ENCODE results near the gene RPL12.

RPL12 gene

DNA sequence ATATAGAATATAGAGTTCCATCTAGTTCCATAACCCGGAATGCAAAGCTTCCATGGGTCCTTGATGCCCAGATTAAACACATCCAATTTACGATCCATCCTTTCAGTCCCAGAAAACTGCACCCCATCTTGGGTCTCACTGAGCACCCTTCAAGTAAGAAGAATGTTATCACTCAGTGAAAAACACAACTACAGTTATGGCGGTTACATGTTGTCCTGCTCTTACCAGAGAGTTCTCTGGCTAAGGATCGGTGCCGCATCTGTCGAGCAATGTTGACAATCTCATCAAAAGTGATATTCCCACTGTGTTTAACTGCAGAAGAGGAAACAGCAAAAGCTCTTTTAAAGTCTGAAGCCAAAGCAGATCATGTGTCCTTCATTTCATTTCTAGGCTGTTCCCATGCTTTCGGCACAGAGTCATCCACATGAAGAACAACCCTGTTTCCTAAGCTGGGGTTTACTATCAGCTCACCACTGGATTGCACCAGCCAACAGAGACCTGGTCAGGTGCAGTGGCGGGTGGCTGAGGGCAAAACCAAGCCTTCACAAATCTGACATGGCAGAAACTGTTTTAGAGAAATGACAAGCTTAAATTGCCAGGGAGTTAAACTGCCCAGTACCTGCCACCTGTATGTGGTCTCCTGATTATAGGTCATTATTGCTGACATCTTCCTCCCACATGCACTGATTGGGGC lies 2.9 kb downstream of the RPL12 start:
- no peaks in the 10 kb centered on the region for H3K27me3 ChIP-seq (replicated peaks; ENCODE audit: control insufficient read depth, insufficient read depth, low read length)
- H3K4me3 ChIP-seq (ENCODE audit: low read length): peak overlapping the region; percentile 85
- H3K9me3 ChIP-seq (ENCODE audit: control insufficient read depth, low read length): peaks cover 16% of the 10 kb centered on the region
- H3K4me1 ChIP-seq (ENCODE audit: control insufficient read depth, insufficient read depth, low read length): peaks cover 36% of the 10 kb centered on the region
- peaks cover 62% of the 10 kb centered on the region for H3K36me3 ChIP-seq (ENCODE audit: control insufficient read depth, insufficient read depth, low read length, severe bottlenecking)
- DNase-seq (ENCODE audit: low read depth): peak; percentile 14
- no peak overlapping the region for H3K9ac ChIP-seq (ENCODE audit: low read length)

DNA sequence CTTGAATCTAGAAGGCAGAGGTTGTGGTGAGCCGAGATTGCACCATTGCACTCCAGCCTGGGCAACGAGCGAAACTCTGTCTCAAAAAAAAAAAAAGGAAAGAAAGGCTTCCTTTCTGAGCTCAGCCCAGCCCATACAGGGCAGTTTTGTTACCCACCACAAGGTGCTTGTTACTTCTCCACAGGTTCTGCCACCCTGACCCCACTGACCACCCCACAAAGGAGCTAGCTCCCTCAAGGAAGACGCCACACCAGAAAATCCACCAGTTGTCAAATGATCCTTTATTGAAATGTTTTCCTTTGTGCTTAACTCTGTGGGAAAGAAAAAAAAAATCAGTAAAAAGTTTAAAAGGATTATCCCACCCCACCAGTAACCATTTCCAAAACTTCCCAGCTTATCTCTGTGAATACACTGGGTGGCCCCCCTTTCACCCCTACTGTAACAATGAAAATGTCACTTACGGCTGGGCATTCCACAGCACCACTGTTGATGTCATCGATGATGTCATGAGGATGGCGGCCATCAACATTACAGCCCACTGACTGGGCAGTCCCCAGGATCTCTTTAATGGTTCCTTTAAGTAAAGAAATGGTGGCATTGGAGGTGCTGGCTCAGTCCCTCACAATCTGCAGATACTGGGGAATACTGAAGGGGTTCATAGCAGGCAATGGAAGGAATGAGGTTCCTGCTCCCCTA lies 3.6 kb downstream of the RPL12 start:
- Histone ChIP-seq H3K9me3 (ENCODE audit: control insufficient read depth, low read length) (peaks cover 16% of the 10 kb centered on the region), H3K36me3 (ENCODE audit: control insufficient read depth, insufficient read depth, low read length, severe bottlenecking) (peaks cover 67% of the 10 kb centered on the region), H3K4me1 (ENCODE audit: control insufficient read depth, insufficient read depth, low read length) (peaks cover 36% of the 10 kb centered on the region), H3K27me3 (replicated peaks; ENCODE audit: control insufficient read depth, insufficient read depth, low read length) (no peaks in the 10 kb centered on the region), H3K9ac (ENCODE audit: low read length) (no peak overlapping the region), H3K4me3 (ENCODE audit: low read length) (no peak overlapping the region)
- DNase-seq (ENCODE audit: low read depth): peak; percentile 38

DNA sequence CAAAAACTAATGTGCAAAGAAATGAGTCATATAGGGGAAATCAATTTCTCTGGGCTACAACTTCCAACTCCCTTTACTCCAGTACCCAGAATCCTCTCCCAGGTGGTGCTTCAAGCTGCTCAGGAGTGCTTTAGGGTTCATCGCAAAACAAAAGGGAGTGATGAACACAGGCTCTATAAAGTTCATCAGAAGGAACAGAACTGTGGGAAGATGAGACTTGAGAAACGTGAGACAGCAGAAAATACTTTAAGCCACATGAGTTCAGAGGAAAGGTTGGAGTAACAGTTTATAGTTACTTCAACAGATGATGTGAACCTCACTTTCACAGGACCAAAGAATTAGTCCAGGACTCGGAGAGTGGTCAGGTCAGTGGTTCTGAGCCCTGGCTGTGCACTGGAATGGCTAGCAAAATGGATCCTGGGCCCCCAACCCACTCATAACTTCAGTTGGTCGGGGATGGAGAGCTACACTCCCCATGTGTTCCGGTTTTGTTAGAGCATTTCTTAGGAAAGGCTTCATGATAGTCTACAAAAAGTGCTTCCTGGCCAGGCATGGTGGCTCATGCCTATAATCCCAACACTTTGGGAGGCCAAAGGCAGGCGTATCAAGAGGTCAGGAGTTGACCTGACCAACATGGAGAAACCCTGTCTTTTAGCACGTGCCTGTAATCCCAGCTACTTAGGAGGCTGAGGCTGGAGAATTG lies 4.3 kb downstream of the RPL12 start:
- H3K27me3 ChIP-seq (replicated peaks; ENCODE audit: control insufficient read depth, insufficient read depth, low read length): no peaks in the 10 kb centered on the region
- peaks cover 16% of the 10 kb centered on the region for H3K9me3 ChIP-seq (ENCODE audit: control insufficient read depth, low read length)
- H3K36me3 ChIP-seq (ENCODE audit: control insufficient read depth, insufficient read depth, low read length, severe bottlenecking): peaks cover 71% of the 10 kb centered on the region
- H3K4me3 ChIP-seq (ENCODE audit: low read length): no peak overlapping the region
- DNase-seq (ENCODE audit: low read depth): no peak
- no peak overlapping the region for H3K9ac ChIP-seq (ENCODE audit: low read length)
- peaks cover 29% of the 10 kb centered on the region for H3K4me1 ChIP-seq (ENCODE audit: control insufficient read depth, insufficient read depth, low read length)

DNA sequence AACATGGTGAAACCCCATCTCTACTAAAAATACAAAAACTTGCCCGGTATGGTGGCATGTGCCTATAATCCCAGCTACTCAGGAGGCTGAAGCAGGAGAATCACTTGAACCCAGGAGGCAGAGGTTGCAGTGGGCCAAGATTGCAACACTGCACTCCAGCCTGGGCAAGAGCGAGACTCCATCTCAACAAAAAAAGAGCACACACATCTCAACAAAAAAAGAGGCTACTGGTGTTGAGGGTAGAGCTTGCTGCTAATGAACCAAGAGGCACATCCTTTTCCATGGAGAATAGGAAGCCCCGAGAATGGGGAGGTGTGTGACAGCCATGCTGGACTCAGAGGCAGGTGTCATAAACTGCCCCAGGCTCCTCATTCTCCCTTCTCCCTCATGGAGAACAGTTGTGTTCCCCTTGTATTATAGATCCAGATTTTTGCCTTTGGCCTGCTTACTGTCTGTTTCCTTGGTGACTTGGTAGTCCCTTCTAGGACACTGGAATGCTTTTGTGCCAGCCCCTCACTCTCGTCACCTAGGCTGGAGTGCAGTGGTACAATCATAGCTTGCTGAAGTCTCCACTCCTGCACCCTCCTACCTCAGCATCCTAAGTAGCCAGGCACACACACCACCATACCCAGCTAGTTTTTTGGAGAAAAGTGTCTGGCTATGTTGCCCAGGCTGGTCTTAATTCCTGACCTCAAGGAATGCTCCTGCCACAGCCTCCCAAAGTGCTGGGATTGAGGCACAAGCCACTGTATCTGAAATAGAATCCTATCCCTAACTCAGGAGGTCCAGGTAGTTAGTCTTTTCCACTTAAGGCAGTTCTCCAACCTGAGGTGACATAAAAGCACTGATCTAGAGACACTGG lies 5.1 kb downstream of the RPL12 start:
- Histone ChIP-seq H3K36me3 (ENCODE audit: control insufficient read depth, insufficient read depth, low read length, severe bottlenecking) (peaks cover 75% of the 10 kb centered on the region), H3K9ac (ENCODE audit: low read length) (no peak overlapping the region), H3K4me3 (ENCODE audit: low read length) (no peak overlapping the region), H3K4me1 (ENCODE audit: control insufficient read depth, insufficient read depth, low read length) (peaks cover 27% of the 10 kb centered on the region), H3K9me3 (ENCODE audit: control insufficient read depth, low read length) (peaks cover 16% of the 10 kb centered on the region), H3K27me3 (replicated peaks; ENCODE audit: control insufficient read depth, insufficient read depth, low read length) (no peaks in the 10 kb centered on the region)
- peak; percentile 1 for DNase-seq (ENCODE audit: low read depth)

DNA sequence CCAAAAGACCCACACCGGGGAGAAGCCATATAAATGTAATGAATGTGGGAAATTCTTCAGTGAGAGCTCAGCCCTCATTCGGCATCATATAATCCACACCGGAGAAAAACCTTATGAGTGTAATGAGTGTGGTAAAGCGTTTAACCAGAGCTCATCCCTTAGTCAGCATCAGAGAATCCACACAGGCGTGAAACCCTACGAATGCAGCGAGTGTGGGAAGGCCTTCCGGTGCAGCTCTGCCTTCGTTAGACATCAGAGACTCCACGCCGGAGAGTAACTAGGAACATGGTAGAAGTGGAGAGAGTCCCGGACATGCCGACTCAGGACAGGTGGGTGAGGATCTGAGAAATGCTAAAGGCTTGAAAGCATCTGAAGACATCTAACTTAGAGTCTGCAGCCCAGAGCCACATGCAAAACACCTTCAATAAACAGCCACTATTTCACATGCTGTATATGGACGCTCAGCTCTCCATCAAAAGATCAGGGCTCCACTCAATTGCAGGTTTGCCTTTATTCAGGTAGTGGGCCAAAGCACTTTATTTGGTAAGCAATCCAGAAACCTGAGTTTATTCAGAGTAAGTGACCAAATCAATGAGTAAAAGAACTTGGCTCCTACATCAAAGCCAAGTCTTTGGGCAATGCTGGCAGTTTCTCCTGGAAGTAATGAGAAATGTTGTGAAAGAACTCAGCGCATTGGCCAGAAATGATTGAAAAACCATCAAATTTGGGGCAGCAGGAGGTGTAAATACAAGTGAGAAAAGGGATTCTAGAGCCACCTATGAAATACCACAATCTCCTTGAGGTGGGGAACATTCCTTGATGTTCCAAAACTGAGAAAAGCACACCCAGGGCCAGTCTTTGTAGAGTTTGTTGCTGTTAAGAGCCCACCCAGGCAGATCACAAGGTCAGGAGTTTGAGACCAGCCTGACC lies 6.0 kb downstream of the RPL12 start:
- H3K36me3 ChIP-seq (ENCODE audit: control insufficient read depth, insufficient read depth, low read length, severe bottlenecking): peaks cover 84% of the 10 kb centered on the region
- no peak overlapping the region for H3K4me3 ChIP-seq (ENCODE audit: low read length)
- no peak overlapping the region for H3K9ac ChIP-seq (ENCODE audit: low read length)
- peaks cover 16% of the 10 kb centered on the region for H3K9me3 ChIP-seq (ENCODE audit: control insufficient read depth, low read length)
- peaks cover 25% of the 10 kb centered on the region for H3K4me1 ChIP-seq (ENCODE audit: control insufficient read depth, insufficient read depth, low read length)
- no peaks in the 10 kb centered on the region for H3K27me3 ChIP-seq (replicated peaks; ENCODE audit: control insufficient read depth, insufficient read depth, low read length)
- peak; percentile 19 for DNase-seq (ENCODE audit: low read depth)

DNA sequence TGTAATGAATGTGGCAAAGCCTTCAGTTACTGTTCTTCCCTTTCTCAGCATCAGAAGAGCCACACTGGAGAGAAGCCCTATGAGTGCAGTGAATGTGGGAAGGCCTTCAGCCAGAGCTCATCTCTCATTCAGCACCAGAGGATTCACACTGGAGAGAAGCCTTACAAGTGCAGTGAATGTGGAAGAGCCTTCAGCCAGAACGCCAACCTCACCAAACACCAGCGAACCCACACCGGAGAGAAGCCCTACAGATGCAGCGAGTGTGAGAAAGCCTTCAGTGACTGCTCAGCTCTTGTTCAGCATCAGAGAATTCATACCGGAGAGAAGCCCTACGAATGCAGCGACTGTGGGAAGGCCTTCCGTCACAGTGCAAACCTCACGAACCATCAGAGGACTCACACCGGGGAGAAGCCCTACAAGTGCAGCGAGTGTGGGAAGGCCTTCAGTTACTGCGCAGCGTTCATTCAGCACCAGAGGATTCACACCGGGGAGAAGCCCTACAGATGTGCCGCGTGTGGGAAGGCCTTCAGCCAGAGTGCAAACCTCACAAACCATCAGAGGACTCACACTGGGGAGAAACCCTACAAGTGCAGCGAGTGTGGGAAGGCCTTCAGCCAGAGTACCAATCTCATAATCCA lies 6.8 kb downstream of the RPL12 start:
- Histone ChIP-seq H3K27me3 (replicated peaks; ENCODE audit: control insufficient read depth, insufficient read depth, low read length) (no peaks in the 10 kb centered on the region), H3K36me3 (ENCODE audit: control insufficient read depth, insufficient read depth, low read length, severe bottlenecking) (peaks cover 83% of the 10 kb centered on the region), H3K9ac (ENCODE audit: low read length) (no peak overlapping the region), H3K4me1 (ENCODE audit: control insufficient read depth, insufficient read depth, low read length) (peaks cover 18% of the 10 kb centered on the region), H3K9me3 (ENCODE audit: control insufficient read depth, low read length) (peaks cover 16% of the 10 kb centered on the region), H3K4me3 (ENCODE audit: low read length) (no peak overlapping the region)
- no peak for DNase-seq (ENCODE audit: low read depth)

DNA sequence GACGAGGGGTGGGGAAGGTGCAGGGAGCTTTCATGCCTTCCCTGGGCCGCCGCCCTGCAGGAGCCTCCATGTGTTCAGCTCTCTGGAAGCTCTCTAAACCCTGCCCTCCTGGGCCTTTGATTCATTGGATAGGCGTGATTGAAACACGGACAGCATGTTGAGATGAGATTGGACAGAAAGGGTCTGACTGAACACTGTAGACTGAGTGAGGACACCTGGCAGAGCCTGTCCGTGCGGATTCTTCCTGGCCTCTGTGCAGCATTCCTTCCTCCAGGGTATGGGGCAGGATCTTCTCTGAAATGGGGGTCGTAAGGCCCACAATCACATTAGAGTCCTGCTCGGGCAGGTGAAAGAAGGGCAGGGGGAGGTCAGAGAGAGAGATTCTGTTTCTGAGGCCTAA lies 12.8 kb downstream of the RPL12 start:
- Histone ChIP-seq H3K27me3 (replicated peaks; ENCODE audit: control insufficient read depth, insufficient read depth, low read length) (no peaks in the 10 kb centered on the region), H3K9me3 (ENCODE audit: control insufficient read depth, low read length) (no peaks in the 10 kb centered on the region), H3K9ac (ENCODE audit: low read length) (no peak overlapping the region), H3K4me3 (ENCODE audit: low read length) (no peak overlapping the region), H3K4me1 (ENCODE audit: control insufficient read depth, insufficient read depth, low read length) (no peaks in the 10 kb centered on the region), H3K36me3 (ENCODE audit: control insufficient read depth, insufficient read depth, low read length, severe bottlenecking) (peaks cover 86% of the 10 kb centered on the region)
- DNase-seq (ENCODE audit: low read depth): no peak

DNA sequence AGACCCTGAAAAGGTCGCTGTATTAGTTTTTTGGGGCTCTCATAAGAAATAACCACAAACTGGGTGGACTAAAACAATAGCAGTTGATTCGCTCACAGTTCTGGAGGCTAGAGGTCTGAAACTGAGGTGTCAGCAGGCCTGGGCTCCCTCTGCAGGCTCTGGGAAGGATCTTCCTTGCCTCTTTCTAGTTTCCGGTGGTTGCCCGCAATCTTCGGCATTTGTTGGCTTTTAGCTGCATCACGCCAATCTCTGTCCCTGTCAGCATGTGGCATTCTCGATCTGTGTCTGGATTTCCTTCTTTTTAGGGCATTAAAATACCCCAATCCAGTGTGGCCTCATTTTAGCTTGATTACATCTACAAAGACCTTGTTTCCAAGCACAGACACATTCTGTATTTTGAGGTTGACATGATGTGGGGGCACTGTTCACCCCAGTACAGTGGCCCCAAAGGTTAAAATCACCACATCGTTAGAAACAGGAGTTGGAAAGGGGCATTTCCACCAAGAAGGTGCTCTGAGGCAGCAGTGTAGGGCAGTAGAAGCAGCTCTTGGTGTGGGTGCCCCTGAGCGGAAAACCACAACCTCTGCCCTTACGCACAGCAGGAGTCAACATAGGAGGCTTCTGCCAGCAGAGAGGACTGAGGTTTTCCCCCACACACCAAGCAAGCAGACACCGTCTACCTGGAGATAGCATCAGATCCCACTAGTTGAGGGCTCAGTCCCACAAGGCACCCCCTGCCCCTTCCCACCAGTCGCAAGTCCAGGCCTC lies 13.5 kb downstream of the RPL12 start:
- Histone ChIP-seq H3K27me3 (replicated peaks; ENCODE audit: control insufficient read depth, insufficient read depth, low read length) (no peaks in the 10 kb centered on the region), H3K9me3 (ENCODE audit: control insufficient read depth, low read length) (no peaks in the 10 kb centered on the region), H3K9ac (ENCODE audit: low read length) (no peak overlapping the region), H3K4me1 (ENCODE audit: control insufficient read depth, insufficient read depth, low read length) (no peaks in the 10 kb centered on the region), H3K36me3 (ENCODE audit: control insufficient read depth, insufficient read depth, low read length, severe bottlenecking) (peaks cover 88% of the 10 kb centered on the region), H3K4me3 (ENCODE audit: low read length) (no peak overlapping the region)
- DNase-seq (ENCODE audit: low read depth): no peak

DNA sequence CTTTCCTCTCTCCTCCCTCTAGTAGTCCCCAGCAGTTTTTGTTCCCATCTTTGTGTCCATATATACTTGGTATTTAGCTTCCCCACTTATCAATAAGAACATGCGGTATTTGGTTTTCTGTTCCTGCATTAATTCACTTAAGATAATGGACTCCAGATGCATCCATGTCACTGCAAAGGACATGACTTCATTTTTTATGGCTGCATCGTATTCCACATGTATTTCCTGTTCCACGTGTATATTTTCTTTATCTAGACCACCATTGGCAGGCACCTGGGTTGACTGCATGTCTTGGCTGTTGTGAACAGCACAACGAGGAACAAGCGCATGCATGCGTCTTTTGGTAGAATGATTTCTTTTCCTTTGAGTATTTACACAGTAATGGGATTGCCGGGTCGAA lies 20.8 kb downstream of the RPL12 start:
- no peak overlapping the region for H3K9ac ChIP-seq (ENCODE audit: low read length)
- DNase-seq (ENCODE audit: low read depth): no peak
- H3K9me3 ChIP-seq (ENCODE audit: control insufficient read depth, low read length): no peaks in the 10 kb centered on the region
- peaks cover 7% of the 10 kb centered on the region for H3K4me1 ChIP-seq (ENCODE audit: control insufficient read depth, insufficient read depth, low read length)
- H3K27me3 ChIP-seq (replicated peaks; ENCODE audit: control insufficient read depth, insufficient read depth, low read length): no peaks in the 10 kb centered on the region
- peaks cover 59% of the 10 kb centered on the region for H3K36me3 ChIP-seq (ENCODE audit: control insufficient read depth, insufficient read depth, low read length, severe bottlenecking)
- no peak overlapping the region for H3K4me3 ChIP-seq (ENCODE audit: low read length)

All from adipocyte (in vitro differentiated cells).